Stimulated activated CD4-positive, alpha-beta T cell treated with anti-CD3 and anti-CD28 coated beads, TNF-alpha, amount 100 ng/mL, for 48 hours (primary cell): ENCODE data around the gene TAF10.

Experiments
- DNase-seq, 3 donors: peaks; one replicate each; pipeline ENCODE4 v3.0.0-alpha.2; 2020; ENCODE audit warnings: low read depth in 3 of 3

Gene TAF10

GRCh38 chr11:6583584-6583983 lies 28.4 kb downstream of the TAF10 start:
- no peak for DNase-seq

GRCh38 chr11:6579681-6580080 lies 32.3 kb downstream of the TAF10 start:
- DNase-seq, result no peak

GRCh38 chr11:6578134-6578533 lies 33.9 kb downstream of the TAF10 start:
- DNase-seq, result no peak

GRCh38 chr11:6576471-6577373 lies 35.3 kb downstream of the TAF10 start:
- DNase-seq, result no peak

GRCh38 chr11:6574816-6575715 lies 37.0 kb downstream of the TAF10 start:
- DNase-seq, result no peak

GRCh38 chr11:6572215-6572614 lies 39.8 kb downstream of the TAF10 start:
- DNase-seq, result no peak

GRCh38 chr11:6571434-6572008 lies 40.5 kb downstream of the TAF10 start:
- no peak for DNase-seq

- no peak for DNase-seq
Observed at GRCh38 chr11:6570691-6571427, 41.2 kb downstream of the TAF10 start.

- no peak for DNase-seq
Observed at GRCh38 chr11:6569706-6570105, 42.3 kb downstream of the TAF10 start.

GRCh38 chr11:6568191-6568918 lies 43.7 kb downstream of the TAF10 start:
- no peak for DNase-seq

GRCh38 chr11:6567371-6567745 lies 44.7 kb downstream of the TAF10 start:
- no peak for DNase-seq

- DNase-seq, result no peak
Observed at GRCh38 chr11:6566704-6567370, 45.2 kb downstream of the TAF10 start.

- DNase-seq, result no peak
Observed at GRCh38 chr11:6565988-6566703, 45.9 kb downstream of the TAF10 start.

- DNase-seq, result no peak
Observed at GRCh38 chr11:6565325-6565724, 46.7 kb downstream of the TAF10 start.

GRCh38 chr11:6563667-6564066 lies 48.3 kb downstream of the TAF10 start:
- no peak for DNase-seq

- DNase-seq, result no peak
Observed at GRCh38 chr11:6563121-6563619, 48.8 kb downstream of the TAF10 start.

- no peak for DNase-seq
Observed at GRCh38 chr11:6561288-6561687, 50.7 kb downstream of the TAF10 start.
